ENCODE data around the gene ALDH1B1.

DNA sequence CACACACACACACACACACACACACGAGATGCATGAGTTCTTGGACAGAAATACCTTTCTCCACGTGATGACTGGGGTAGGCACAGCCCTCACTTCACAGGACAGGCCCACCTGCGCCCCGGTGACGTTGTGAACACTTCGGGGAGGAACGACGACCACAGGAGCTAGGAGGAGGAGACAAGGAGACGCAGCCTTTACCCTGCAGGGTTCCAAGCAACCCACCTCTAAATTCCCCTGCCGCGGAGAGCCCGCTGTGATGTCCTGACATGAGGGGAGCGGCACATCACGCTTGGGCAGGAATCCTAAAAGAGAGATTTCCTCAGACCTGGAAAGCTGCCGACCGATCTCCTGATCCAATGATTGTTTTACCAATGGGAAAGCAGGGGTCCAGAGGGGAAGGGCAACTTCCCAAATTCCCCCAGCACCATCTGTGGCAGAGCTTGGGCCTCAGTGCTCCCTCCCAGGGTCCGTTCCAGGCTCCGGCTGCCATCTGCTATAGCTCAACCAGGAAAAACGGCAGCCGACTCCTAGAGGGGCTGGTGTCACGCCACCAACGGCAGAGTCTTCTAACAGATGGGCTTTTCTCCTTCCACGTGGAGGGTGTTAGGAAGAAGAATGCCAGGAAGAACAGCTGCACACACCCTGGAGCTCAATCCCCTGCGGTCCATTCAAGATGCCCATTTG is 21.7 kb downstream of the ALDH1B1 start:
- TF ChIP-seq CTCF (conservative IDR thresholded peaks at IDR 0.05) (no peak), ZFX (IDR thresholded peaks at IDR 0.05) (no peak)
